HepG2 (cell line): Measurements from ENCODE around the gene HS2ST1. TPM values are rescaled to one million over a fixed set of nuclear protein-coding genes. Genes with fewer than 3 reads are reported as not detected.
A peak's percentile ranks its signal among the peaks of the same experiment; 100 is the strongest.

Experiments used
- ATAC-seq: fragments of 200-7000 bp; cut with Tn5 transposase; 3 replicates; pipeline ENCODE4 v1.9.1; 2020; ENCODE audit warnings: mild to moderate bottlenecking, moderate library complexity
- BruUV-seq: library from RNA; stranded (reverse); fragments of 400-500 nt; replicated peaks from 2 replicates; lab custom pipeline; 2021; lab: Mats Ljungman, UMichigan
- CTCF ChIA-PET: fragments of 300-600 bp; formaldehyde crosslinking; extraction: SDS; loops from one replicate; lab custom pipeline; 2021; ENCODE audit warnings: low total read pairs, inconsistent platforms, low intra/inter-chr PET ratio; lab: Yijun Ruan, JAX
- POLR2A ChIA-PET: fragments of 350-600 bp; sonication (Branson Sonifier 250); formaldehyde crosslinking; loops from one replicate; lab custom pipeline; 2020; ENCODE audit warnings: antibody characterized with exemption, inconsistent platforms; lab: Yijun Ruan, JAX
- DNase-seq: peaks from one replicate; pipeline ENCODE4 v3.0.0-alpha.2; 2015; ENCODE audit warnings: low spot score
- FAIRE-seq: peaks from 3 replicates; lab custom pipeline; 2011; peaks lifted over from hg19 to GRCh38; lab: Jason Lieb, UNC
- H2AFZ ChIP-seq: one replicate; pipeline ENCODE4 v1.6.1; 2011; ENCODE audit warnings: low read length, inconsistent platforms
- H3K27ac ChIP-seq: fragments of 300-600 bp; 3 replicates; pipeline ENCODE4 v1.8.0; 2011; ENCODE audit warnings: mixed run types, mild to moderate bottlenecking, mixed read lengths, low read length, inconsistent platforms; ENCODE audit not compliant: insufficient read depth; ENCODE audit errors: extremely low read length
- H3K27me3 ChIP-seq, 2 experiments: fragments of 200-600 bp in 1 of 2; 2 replicates in 1 of 2; 3 replicates in 1 of 2; pipeline versions ENCODE4 v1.6.0 to v1.8.0; 2011; ENCODE audit warnings: low read length in 2 of 2, mild to moderate bottlenecking in 2 of 2, moderate library complexity in 2 of 2, inconsistent platforms in 1 of 2; ENCODE audit not compliant: insufficient read depth in 2 of 2, control insufficient read depth in 1 of 2
- H3K36me3 ChIP-seq, 2 experiments: fragments of 200-600 bp in 1 of 2; replicated peaks in 1 of 2; 2 replicates in 1 of 2; 3 replicates in 1 of 2; pipeline versions ENCODE4 v1.5.1 to v1.8.0; 2011; ENCODE audit warnings: low read length in 2 of 2, inconsistent platforms in 1 of 2; ENCODE audit not compliant: insufficient read depth in 2 of 2, control insufficient read depth in 1 of 2
- H3K4me1 ChIP-seq: 2 replicates; pipeline ENCODE4 v1.5.1; 2012; ENCODE audit warnings: low read length, inconsistent platforms; ENCODE audit not compliant: insufficient read depth
- H3K4me2 ChIP-seq: 2 replicates; pipeline ENCODE4 v1.6.0; 2011; ENCODE audit warnings: low read depth, low read length, inconsistent platforms
- H3K4me3 ChIP-seq, 3 experiments: fragments of 200-600 bp in 1 of 3; sonication (generic), shearing (Covaris generic) in 1 of 3; replicated peaks in 1 of 3; 2 replicates each; pipeline ENCODE4 v1.5.1; 2011 to 2016; ENCODE audit warnings: low read length in 3 of 3, inconsistent platforms in 2 of 3, low read depth in 2 of 3, mild to moderate bottlenecking in 2 of 3, control low read depth in 1 of 3, mixed read lengths in 1 of 3; ENCODE audit not compliant: insufficient read depth in 1 of 3
- H3K79me2 ChIP-seq: one replicate; pipeline ENCODE4 v1.6.1; 2011; ENCODE audit warnings: low read length, inconsistent platforms; ENCODE audit not compliant: insufficient read depth
- H3K9ac ChIP-seq: 2 replicates; pipeline ENCODE4 v1.6.0; 2011; ENCODE audit warnings: mild to moderate bottlenecking, low read depth, low read length, inconsistent platforms; ENCODE audit not compliant: insufficient read depth
- H3K9me3 ChIP-seq: 2 replicates; pipeline ENCODE4 v1.5.1; 2012; ENCODE audit warnings: mild to moderate bottlenecking, low read length
- H4K20me1 ChIP-seq: 2 replicates; pipeline ENCODE4 v1.6.0; 2011; ENCODE audit warnings: inconsistent platforms, mild to moderate bottlenecking, low read length, moderate library complexity; ENCODE audit not compliant: insufficient read depth
- WGBS: methylation state at CpG from one replicate; pipeline ENCODE4 v1.1.6; 2017; ENCODE audit warnings: low lambda C conversion rate; 5-methylcytosine and 5-hydroxymethylcytosine counted together
- in situ Hi-C: cut with HindIII; loops from 2 replicates; pipeline ENCODE4 v1.10.0; 2017; ENCODE audit warnings: low pct_unique_long_range_greater_than_20kb; ENCODE audit not compliant: extremely low pct_ligation_motif_present
- intact Hi-C: fragments of 100-400 bp; cut with micrococcal nuclease; formaldehyde crosslinking; loops from one replicate; pipeline ENCODE4 v1.10.0; 2022; ENCODE audit not compliant: unreplicated experiment
- polyA plus RNA-seq, 8 experiments: library from polyadenylated mRNA; depleted of rRNA in 3 of 8; stranded (reverse) in 7 of 8; unstranded in 1 of 8; fragments of >200 nt; fragmentation: Illumina TruSeq in 4 of 8; extraction: Trizol in 4 of 8; gene quantifications; 2 replicates each; pipeline versions ENCODE4 v1.2.1 to v1.2.3, GENCODE V29; 2011 to 2016; ENCODE audit warnings: low read depth in 4 of 8, missing spikeins in 1 of 8, mixed read lengths in 1 of 8; ENCODE audit not compliant: insufficient read depth in 1 of 8
- total RNA-seq, 5 experiments: library from RNA; depleted of rRNA; stranded (reverse); fragments of >200 nt; fragmentation: Illumina TruSeq; extraction: Trizol; gene quantifications; 2 replicates each; pipeline ENCODE4 v1.2.3, GENCODE V29; 2016; ENCODE audit warnings: low read depth in 1 of 5
- TF ChIP-seq, protein P1 (sequence below): sonication (generic); formaldehyde crosslinking; IDR thresholded peaks from 2 replicates; pipeline ENCODE4 v1.4.0; 2020; ENCODE audit warnings: missing genetic modification reagents
- TF ChIP-seq, protein P2 (sequence below): sonication (generic); formaldehyde crosslinking; IDR thresholded peaks from 2 replicates; pipeline ENCODE4 v1.5.1; 2020; ENCODE audit warnings: mild to moderate bottlenecking, missing genetic modification reagents

HS2ST1 gene
- total and polyA plus RNA-seq, 2 of the 13 experiments (the other 11 are each of a cell fraction or from before 2014, with no cell fraction given), result 22.1 to 58.7 TPM

DNA sequence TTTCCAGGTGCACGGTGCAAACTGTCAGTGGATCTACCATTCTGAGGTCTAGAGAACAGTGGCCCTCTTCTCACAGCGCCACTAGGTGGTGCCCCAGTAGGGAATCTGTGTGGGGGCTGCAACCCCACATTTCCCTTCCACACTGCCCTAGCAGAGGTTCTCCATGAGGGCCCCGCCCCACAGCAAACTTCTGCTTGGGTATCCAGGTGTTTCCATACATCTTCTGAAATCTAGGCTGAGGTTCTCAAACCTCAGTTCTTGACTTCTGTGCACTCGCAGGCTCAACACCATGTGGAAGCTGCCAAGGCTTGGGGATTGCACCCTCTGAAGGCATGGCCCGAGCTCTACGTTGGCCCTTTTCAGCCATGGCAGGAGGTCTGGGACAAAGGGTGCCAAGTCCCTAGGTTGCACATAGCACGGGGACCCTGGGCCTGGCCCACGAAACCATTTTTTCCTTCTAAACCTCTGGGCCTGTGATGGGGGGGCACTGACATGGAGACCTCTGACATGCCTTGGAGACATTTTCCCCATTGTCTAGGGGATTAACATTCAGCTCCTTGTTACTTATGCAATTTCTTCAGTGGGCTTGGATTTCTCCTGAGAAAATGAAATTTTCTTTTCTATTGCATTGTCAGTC is 10.0 kb downstream of the HS2ST1 start:
- FAIRE-seq (no peak), DNase-seq (no peak), ATAC-seq (no peak)
- Histone ChIP-seq H3K4me2 (no peak overlapping the region), H3K9ac (no peak overlapping the region), H2AFZ (no peak overlapping the region), H3K4me1 (peaks cover 48% of the 10 kb centered on the region), H3K4me3 (no peak overlapping the region), H3K9me3 (peaks cover 50% of the 10 kb centered on the region), H3K27ac (no peak overlapping the region), H3K79me2 (peaks cover 99% of the 10 kb centered on the region), H3K27me3 (no peaks in the 10 kb centered on the region), H4K20me1 (no peaks in the 10 kb centered on the region; the same call in 1 of the 2 replicates), H3K36me3 (peaks cover 0 to 1% of the 10 kb centered on the region in 2 experiments; a peak in 1 of 5 replicates)
- BruUV-seq, result no TSS peak
- TF ChIP-seq, protein P1, sequence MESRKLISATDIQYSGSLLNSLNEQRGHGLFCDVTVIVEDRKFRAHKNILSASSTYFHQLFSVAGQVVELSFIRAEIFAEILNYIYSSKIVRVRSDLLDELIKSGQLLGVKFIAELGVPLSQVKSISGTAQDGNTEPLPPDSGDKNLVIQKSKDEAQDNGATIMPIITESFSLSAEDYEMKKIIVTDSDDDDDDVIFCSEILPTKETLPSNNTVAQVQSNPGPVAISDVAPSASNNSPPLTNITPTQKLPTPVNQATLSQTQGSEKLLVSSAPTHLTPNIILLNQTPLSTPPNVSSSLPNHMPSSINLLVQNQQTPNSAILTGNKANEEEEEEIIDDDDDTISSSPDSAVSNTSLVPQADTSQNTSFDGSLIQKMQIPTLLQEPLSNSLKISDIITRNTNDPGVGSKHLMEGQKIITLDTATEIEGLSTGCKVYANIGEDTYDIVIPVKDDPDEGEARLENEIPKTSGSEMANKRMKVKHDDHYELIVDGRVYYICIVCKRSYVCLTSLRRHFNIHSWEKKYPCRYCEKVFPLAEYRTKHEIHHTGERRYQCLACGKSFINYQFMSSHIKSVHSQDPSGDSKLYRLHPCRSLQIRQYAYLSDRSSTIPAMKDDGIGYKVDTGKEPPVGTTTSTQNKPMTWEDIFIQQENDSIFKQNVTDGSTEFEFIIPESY (CRISPR knock-in tag), result no peak
- TF ChIP-seq, protein P2, sequence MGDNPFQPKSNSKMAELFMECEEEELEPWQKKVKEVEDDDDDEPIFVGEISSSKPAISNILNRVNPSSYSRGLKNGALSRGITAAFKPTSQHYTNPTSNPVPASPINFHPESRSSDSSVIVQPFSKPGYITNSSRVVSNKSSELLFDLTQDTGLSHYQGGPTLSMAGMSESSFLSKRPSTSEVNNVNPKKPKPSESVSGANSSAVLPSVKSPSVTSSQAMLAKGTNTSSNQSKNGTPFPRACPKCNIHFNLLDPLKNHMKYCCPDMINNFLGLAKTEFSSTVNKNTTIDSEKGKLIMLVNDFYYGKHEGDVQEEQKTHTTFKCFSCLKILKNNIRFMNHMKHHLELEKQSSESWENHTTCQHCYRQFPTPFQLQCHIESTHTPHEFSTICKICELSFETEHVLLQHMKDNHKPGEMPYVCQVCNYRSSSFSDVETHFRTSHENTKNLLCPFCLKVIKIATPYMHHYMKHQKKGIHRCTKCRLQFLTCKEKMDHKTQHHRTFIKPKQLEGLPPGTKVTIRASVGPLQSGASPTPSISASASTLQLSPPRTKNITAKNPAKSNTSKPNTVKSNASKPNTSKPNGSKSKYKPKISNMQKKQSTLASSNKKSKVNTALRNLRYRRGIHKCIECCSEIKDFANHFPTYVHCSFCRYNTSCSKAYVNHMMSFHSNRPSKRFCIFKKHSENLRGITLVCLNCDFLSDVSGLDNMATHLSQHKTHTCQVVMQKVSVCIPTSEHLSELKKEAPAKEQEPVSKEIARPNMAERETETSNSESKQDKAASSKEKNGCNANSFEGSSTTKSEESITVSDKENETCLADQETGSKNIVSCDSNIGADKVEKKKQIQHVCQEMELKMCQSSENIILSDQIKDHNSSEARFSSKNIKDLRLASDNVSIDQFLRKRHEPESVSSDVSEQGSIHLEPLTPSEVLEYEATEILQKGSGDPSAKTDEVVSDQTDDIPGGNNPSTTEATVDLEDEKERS (CRISPR knock-in tag), result peak; percentile 45; the same call in 1 of the 2 replicates
- 88% methylated on average over 6 of the region's 8 CpGs for WGBS
- CTCF ChIA-PET, result no interaction called here
- POLR2A ChIA-PET, result no interaction called here
- in situ Hi-C loops, result no loop called here
- intact Hi-C loops, result no loop called here
